GM13976 (cell line): ENCODE data around the gene LPP.

Experiments used
- DNase-seq: peaks from one replicate; pipeline ENCODE4 v3.0.0; 2012; ENCODE audit warnings: low spot score
- in situ Hi-C: fragments of 300-500 bp; cut with MboI; formaldehyde crosslinking; loops from one replicate; pipeline ENCODE4 v1.12.0; 2022; ENCODE audit warnings: low sequenced_read_pairs, mixed read lengths, inconsistent platforms; ENCODE audit not compliant: unreplicated experiment
- TF ChIP-seq, protein P1 (sequence below): IDR thresholded peaks from 2 replicates; pipeline ENCODE4 v1.5.1; 2012; ENCODE audit warnings: borderline replicate concordance, mild to moderate bottlenecking; ENCODE audit not compliant: insufficient read depth; ENCODE audit errors: extremely low read depth, missing control alignments, control extremely low read depth

LPP gene

DNA sequence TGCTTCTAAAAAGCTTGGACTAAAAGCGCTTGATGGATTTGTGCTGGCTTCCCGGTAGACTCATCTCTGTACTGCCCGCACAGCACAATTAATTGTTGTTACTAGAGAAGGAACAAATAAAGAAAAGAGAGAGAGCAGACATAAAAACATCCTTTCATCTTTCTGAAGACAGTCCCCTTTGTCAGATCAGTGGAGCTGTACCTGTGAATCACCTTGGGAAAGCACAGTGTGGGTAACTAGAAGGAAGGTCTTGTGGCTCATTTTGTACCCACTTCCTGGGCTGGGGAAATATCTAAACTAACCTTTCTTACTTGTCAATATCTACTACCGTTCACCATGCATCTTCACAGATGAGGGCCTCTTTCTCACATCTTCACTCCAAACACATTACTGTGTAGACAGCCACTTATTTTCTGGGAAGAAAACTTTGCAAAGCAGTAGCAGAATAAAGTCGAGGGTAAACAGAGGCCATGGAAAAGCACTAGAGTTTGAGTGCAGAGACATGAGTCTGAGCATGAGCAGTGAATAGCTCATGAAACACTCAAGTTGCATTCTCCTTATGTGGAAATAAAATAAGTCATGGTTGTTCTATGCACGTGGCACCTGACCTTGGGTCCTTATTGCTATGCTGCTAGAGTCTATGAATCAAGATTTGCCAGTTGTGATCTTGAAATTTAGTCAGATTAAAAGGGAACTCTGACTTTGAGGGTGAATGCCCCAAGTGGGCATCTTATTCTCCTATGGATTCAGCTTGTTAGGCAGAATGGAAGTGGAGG lies 169.3 kb downstream of the LPP start:
- no peak for DNase-seq
- in situ Hi-C loops = no loop called here

DNA sequence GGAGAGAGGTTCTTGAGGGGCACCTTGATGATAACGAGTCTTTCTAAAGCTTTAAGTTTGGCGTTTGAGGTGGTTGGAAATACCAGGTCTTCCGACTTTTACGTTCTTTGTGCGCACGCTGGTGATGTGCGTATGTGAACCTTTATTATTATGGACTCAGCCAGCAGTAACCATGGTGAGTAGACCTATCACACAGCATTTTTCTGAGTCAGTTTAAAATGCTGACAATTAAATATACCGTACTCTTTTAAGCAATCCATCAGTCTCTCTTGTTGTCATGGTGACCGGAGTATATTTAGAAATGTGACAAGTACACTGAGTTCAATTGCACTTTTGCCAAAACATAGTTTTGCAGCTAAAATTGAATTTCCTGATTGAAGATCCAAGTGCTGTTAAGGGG lies 172.2 kb downstream of the LPP start:
- TF ChIP-seq, protein P1, sequence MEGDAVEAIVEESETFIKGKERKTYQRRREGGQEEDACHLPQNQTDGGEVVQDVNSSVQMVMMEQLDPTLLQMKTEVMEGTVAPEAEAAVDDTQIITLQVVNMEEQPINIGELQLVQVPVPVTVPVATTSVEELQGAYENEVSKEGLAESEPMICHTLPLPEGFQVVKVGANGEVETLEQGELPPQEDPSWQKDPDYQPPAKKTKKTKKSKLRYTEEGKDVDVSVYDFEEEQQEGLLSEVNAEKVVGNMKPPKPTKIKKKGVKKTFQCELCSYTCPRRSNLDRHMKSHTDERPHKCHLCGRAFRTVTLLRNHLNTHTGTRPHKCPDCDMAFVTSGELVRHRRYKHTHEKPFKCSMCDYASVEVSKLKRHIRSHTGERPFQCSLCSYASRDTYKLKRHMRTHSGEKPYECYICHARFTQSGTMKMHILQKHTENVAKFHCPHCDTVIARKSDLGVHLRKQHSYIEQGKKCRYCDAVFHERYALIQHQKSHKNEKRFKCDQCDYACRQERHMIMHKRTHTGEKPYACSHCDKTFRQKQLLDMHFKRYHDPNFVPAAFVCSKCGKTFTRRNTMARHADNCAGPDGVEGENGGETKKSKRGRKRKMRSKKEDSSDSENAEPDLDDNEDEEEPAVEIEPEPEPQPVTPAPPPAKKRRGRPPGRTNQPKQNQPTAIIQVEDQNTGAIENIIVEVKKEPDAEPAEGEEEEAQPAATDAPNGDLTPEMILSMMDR = no peak
- no peak for DNase-seq
- in situ Hi-C loops = no loop called here

More for the DNA sequence above, 169.3 kb downstream of the LPP start:
- TF ChIP-seq, protein P1 = no peak

DNA sequence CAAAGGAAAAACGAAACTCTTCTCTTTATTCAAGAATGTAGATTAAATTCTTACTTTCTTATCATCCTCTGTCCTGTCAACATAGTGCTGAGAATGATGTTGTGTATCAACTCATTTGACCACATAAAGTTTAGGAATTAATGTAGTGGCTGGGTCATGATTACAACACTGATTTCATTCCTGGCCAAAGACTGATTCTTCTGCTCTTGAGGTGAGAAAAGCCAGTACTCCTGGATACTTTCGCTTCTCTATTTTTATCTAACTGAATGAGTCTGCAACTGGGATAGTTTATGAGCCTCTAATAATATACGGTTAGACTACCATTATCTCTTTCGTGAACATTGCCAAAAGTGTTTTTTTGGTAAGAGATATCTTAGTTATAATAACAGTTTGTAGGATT lies 173.0 kb downstream of the LPP start:
- in situ Hi-C loops = no loop called here

DNA sequence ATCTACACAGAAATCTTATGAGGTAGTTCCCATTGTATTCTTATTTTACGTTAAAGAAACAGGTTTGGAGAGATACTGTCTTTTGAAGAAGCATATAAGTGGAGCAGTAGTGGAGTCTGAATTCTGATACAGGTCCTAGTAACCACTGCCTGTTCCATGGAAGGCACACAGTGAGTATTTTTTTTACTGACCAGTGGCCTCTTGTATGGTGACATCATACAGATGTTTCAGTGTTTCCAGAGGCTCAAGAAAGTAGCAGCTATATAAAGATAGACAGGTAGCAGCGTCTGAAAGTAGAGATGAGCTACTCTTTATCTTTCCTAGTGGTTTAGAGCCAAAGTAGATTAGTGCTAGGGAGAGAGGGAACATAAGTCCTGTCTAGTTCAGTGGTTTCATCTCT lies 173.5 kb downstream of the LPP start:
- DNase-seq = no peak
- in situ Hi-C loops = no loop called here
- TF ChIP-seq, protein P1 = no peak

More for the DNA sequence above, 173.0 kb downstream of the LPP start:
- no peak for DNase-seq
- TF ChIP-seq, protein P1 = no peak

DNA sequence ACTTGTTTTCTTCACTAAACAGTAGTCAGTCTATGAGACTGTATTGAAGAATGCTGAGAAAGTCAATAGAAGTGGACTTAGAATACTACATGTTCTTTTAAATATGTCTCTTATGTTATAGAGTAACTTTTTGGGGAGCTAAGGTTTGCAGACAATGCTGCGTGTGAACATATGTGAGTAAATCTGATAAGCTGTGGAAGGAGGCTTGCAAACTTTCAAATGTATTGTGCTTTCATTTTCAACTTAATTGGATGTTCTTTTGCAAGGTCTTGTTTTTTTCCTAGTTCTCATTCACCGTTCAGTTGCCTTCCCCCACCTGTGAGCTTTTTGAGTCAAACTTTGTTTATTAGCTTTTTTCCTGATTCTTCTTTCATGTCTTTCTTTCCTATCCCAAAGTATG lies 176.2 kb downstream of the LPP start:
- in situ Hi-C loops = no loop called here
- DNase-seq = no peak
- TF ChIP-seq, protein P1 = no peak

DNA sequence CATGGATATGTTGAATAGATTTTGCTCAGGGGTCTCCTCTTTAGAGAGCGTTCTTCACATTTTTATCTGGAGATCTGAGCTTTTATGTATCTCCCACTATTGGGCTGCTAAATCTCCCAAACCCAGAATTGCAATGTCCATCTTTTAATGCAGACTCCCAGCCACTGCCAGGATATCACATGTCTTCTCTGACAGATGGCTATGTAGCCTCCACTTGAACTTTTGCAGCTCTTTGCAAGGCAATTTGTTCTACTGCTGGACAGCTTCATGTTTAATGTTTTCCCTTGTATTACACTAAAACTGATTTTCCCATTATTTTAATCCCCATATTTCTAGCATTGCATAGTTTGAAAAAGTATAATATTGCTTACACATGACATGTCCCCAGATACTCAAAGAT lies 177.2 kb downstream of the LPP start:
- TF ChIP-seq, protein P1 = no peak
- in situ Hi-C loops = no loop called here
- no peak for DNase-seq
